Renal cortex interstitium (tissue), 11 donors: Measurements from ENCODE around the gene TSPAN15. TPM values are rescaled to one million over a fixed set of nuclear protein-coding genes. Genes with fewer than 3 reads are reported as not detected.
"Not testable (repeated sequence)": the region's sequence is repeated elsewhere in the genome, so short reads cannot be mapped to it uniquely, and the experiment has no call there.

Source experiments
- DNase-seq, 11 donors: peaks; one replicate each; pipeline ENCODE4 v3.0.0-alpha.2; 2013; ENCODE audit warnings: low read depth in 9 of 11, low spot score in 4 of 11; ENCODE audit errors: extremely low read depth in 1 of 11
- polyA plus RNA-seq, 3 donors: library from polyadenylated mRNA; unstranded; fragments of 120-200 nt; gene quantifications; one replicate each; pipeline ENCODE4 v1.2.1, GENCODE V29; 2013; ENCODE audit not compliant: insufficient read length in 3 of 3

Gene TSPAN15
- polyA plus RNA-seq, 3 donors: 42.3 to 56.0 (median 46.8) TPM

DNA sequence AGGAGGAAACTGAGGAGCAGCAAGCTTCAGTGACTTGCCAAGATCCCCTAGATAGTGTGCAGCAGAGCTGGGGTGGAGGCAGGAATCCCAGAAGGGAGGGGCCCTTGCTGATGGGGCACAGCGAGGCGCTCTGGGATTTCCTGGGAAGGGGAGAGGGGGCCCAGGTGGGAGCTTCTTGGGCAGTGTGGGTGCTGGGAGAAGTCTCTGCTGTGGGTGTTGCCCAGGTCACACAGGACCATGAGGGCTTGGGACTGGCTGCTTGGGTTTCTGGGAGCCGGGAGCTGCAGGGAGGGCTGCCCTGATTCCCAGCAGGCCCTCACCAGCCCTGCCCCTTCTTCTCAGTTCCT, 55.2 kb downstream of the TSPAN15 start:
- DNase-seq: no peak

DNA sequence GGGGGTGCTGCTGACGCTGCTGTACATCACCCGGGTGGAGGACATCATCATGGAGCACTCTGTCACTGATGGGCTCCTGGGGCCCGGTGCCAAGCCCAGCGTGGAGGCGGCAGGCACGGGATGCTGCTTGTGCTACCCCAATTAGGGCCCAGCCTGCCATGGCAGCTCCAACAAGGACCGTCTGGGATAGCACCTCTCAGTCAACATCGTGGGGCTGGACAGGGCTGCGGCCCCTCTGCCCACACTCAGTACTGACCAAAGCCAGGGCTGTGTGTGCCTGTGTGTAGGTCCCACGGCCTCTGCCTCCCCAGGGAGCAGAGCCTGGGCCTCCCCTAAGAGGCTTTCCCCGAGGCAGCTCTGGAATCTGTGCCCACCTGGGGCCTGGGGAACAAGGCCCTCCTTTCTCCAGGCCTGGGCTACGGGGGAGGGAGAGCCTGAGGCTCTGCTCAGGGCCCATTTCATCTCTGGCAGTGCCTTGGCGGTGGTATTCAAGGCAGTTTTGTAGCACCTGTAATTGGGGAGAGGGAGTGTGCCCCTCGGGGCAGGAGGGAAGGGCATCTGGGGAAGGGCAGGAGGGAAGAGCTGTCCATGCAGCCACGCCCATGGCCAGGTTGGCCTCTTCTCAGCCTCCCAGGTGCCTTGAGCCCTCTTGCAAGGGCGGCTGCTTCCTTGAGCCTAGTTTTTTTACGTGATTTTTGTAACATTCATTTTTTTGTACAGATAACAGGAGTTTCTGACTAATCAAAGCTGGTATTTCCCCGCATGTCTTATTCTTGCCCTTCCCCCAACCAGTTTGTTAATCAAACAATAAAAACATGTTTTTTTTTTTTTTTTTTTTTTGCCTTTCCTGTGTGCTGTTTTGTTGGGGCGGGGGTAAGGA, 55.8 kb downstream of the TSPAN15 start:
- no peak for DNase-seq

DNA sequence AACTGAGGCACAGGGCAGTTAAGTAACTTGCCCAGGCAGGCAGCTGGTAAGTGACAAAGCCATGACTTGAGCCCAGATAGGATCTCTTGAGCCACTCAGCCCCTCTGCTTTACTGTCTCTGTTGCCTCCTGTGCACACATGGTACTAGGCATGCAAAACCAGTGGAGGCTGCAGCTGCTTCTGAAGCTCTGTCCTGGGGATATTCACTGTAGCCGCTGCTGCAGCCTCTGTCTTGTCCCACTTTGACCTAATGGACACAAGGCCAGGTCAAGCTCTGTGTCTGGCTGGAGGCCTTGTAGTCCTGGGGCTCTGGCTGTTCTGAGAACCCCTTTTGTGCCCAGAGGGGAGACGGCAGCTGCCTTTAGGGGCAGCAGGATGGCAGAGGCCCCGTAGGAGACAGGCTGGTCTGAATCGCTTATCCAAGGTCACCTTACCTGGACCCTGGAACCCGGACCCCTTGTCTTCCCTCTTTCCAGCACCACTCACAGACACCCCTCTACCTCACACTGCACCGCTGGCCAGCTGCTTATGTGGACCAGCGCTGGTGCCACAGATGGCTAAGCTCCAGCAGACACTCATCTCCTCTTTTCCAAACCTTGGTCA, 57.6 kb downstream of the TSPAN15 start:
- no peak for DNase-seq

DNA sequence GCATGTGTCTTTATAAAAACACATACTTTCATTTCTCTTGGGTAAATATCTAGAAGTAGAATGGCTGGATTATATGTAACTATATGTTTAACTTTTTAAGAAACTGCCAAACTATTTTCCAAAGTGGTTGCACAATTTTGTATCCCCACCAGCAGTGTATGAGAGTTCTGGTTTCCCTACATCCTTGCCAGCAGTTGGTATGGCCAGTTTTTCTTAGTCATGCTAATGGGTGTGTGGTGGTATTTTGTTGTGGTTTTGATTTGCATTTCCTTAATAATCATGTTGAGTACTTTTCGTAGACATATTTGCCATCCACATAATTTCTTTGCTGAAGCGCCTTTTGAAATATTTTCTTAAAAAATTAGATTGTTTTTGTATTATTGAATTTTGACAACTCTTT, 61.6 kb downstream of the TSPAN15 start:
- no peak for DNase-seq

DNA sequence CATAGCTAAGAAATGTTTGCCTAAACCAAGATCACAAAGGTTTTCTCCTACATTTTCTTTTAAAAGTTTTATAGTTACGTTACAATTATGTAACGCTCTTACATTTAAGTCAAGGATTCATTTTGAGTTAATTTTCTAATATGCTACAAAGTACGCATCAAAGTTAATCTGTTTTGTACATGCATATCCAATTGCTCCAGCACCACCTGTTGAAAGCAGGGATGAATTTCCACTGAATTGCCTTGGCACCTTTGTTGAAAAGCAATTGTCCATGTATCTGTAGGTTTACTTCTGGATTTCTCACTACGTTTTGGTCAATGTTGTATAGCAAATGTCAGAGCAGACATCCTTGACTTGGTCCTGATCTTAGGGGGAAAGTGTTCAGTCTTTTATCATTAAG, 62.4 kb downstream of the TSPAN15 start:
- no peak for DNase-seq

DNA sequence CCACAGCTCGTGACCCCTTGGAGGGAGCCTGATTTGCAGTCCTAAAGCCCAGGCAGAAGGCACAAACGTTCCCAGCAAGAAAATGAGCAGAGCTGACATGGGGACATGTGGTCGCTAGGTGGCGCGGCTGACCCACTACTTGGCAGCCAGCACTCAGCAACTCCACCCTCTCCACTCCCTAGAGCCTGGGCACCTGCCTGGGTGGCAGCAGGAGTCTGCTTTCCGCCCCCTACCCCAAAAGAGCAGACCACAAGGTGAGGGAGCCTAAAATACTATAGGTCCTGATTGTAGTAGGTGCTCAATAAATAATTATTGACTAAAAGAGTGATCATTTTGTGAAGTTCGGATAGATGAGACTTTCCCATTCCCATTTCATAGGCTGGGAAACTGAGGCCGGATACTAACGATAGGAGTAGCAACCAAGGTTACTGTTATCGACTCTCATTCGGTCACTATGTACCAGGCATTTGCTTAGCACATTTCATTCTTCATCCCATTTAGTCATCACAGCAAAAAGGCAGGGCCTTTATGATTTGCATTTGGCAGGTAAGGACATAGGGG, 64.5 kb downstream of the TSPAN15 start:
- peak in 8 of 11 donors; percentile 26 to 51 (median 44) for DNase-seq

DNA sequence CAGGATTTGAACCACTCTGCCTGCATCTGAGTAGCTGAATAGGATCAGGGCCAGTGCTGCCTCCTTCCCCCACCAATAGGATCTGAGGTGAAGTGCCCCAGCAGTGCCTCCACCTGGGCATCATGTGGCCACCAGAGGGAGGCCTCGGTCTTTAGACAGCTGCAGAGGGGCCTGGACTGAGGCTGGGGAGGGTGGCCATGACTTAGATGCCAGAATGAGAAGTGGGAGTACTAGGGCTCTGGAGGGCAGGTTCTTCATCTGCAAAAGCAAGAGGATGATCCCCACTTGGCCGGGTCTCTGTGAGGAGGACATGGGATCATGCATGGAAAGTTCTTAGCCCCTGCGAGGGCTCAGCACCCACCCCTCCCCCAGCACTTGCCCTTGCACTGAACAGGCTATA, 65.1 kb downstream of the TSPAN15 start:
- no peak for DNase-seq

DNA sequence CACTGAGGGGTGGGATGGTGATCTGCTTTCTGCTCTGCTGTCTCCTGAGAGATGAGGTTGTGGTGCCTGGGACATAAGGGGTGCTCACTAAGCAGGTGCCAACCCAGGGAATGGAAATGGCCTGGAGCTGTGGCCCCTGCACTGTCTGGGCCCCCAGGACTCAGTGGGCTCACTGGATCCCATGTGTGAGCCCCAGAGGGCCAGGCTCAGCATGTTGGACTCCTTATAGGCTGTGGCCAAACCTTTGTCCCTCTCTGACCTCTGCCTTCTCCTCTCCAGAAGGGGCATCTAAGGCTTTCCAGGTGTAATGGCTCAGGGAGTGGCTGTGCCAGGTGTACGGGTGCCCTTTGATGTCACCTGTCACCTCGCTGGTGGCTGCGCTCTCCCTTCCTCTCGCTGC, 65.5 kb downstream of the TSPAN15 start:
- no peak for DNase-seq

DNA sequence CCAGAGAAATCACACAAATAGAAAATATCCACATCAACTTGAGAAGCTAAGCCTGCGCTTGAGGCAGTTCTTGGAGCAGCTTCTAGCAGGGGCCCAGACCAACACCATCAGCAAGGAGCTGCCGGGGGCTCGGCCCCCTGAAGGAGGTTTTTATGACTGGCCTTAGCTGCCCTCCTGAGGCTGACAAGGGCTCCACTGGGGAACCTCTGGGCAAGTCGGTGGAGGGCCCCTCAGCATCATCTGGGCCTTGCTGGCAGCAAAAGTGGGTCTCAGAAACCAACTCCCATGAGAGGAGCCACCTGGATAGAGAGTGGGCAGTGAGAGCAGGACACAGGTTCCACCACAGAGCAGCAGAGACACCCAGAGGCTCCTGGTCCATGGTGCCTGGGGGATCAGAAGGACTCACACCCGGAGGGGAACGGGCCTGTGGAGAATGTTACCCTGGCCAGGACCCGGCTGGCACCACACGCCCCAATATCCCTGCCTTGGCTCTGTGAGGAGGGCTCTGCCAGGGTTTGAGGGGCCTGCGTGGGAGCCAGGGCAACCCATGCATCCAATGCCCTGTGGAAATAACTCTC, 66.1 kb downstream of the TSPAN15 start:
- no peak for DNase-seq

DNA sequence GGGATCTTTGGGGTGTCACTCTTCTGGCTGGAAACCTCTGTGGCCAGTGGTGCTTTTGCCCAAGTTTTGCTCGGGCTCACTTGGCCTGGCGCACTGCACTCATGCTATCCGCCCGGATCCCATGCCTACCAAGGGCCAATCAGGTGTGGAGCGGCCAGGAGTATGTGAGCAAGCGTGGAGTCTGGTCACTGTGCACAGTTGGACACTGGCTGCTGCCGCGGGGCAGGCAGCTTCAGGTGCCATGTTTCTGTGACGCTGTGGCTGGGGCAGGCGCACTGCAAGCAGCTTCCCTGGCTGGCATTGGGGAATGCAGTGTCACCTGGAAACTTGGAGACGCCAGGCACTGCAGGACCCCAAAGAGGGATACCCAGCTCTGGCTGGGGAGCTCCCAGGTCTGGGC, 76.7 kb downstream of the TSPAN15 start:
- DNase-seq: no peak

DNA sequence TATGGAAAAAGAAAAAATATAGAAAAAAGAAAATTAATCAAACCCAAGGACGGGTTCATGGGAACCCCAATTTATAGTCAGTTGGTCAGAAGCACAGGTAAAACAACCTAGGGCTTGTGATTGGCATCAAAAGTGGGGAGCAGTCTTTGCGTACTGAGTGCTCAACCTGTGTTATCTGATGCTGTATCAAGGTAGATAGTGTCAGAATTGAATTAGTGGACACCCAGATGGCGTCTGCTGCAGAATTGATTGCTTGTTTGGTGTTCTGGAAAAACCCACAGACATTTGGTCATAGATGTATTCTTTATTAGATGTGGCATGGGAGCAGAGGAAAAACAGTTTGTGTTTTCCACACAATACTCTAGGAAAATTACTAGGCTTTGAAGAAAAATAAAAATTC, 82.4 kb downstream of the TSPAN15 start:
- no peak for DNase-seq

DNA sequence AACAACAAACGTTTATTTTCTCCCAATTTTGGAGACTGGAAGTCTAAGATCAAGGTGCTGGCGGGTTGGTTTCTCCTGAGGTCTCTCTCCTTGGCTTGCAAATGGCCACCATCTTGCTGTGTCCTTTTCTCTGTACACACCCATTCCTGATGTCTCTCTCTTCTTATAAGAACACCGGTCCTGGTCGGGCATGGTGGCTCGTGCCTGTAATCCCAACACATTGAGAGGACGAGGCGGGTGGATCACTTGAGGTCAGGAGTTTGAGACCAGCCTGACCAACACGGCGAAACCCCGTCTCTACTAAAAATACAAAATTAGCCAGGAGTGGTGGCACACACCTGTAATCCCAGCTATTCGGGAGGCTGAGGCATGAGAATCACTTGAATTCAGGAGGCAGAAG, 85.3 kb downstream of the TSPAN15 start:
- not testable (repeated sequence) for DNase-seq

DNA sequence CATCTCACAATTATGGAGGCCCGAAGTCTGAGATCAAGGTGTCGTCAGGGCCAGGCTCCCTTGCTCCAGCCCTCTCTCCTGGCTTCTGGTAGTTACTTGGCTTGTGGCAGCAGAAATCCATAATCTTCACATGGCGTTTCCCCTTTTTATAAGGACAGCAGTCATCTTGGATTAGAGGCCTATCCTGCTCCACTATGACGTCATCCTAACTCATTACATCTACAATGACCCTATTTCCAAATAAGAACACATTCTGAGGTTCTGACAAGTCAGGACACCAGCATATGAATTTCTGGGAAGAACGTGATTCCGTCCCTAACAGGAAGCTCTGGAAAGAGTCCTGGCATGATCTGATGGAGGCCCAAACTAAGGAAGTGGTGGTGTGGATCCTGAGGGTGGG, 86.2 kb downstream of the TSPAN15 start:
- no peak for DNase-seq

DNA sequence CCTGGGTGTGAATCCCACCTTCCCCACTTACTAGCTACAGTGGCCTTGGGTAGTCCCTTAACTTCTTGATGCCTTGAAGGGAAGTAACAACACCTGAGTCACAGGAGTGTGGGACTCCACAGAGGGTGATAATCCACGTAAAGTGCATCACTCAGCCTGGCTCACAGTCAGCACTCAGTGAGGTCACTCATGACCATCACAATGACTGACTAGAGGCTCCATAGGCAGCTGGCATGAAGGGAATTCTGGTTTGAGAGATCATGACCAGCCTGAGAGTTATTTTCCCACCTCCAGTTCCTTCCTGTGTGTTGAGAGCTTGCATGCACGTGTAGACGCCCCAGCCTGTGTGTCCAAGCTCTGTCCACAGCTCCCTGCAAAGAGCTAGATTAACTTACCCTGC, 87.2 kb downstream of the TSPAN15 start:
- DNase-seq: no peak

DNA sequence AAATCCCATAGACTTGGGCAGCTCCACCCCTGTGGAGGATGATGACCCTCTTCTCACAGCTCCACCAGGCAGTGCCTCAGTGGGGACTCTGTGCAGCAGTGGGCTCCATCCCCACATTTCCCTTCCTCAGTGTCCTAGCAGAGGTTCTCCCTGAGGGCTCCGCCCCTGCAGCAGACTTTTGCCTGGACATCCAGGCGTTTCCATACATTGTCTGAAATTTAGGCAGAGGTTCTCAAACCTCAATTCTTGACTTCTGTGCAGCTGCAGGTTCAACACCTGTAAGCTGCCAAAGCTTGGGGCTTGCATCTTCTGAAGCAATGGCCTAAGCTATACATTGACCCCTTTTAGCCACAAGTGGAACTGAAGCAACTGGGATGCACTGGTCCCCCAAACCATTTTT, 90.2 kb downstream of the TSPAN15 start:
- no peak for DNase-seq

DNA sequence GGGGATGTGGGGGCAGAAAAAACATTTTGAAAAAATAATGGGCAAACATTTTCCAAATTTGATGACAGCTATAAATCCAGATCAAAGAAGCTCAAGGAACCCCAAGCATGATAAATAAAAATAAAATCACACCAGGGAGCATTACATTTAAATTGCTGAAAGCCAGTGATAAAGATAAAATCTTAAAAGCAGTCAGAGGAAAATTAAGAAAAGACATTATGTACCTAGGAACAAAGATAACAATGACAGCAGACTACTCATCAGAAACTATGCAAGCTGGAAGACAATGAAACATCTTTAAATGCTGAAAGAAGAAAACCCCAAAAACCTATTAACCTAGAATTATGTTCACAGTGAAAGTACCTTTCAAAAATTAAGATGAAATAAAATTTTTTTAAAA, 98.7 kb downstream of the TSPAN15 start:
- DNase-seq: no peak

DNA sequence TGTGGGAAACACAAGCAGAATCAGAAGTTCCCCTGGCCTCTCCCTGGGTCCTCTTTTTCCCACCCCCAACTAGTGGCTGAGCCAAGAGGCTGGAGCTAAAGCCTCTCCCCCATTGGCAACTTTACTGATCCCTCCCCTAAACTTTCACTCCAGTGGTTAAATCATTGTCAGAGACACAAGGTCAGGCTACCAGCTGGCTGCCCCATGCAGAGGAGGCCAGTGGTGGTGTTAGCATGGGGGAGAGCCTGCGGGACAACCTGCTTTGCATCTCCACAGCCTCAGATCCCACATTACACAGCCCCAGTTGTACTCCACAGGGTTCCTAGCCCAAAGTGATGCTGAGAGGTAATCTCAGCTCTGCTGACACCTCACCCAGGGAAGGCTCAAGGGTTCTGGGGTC, 101.0 kb downstream of the TSPAN15 start:
- no peak for DNase-seq

DNA sequence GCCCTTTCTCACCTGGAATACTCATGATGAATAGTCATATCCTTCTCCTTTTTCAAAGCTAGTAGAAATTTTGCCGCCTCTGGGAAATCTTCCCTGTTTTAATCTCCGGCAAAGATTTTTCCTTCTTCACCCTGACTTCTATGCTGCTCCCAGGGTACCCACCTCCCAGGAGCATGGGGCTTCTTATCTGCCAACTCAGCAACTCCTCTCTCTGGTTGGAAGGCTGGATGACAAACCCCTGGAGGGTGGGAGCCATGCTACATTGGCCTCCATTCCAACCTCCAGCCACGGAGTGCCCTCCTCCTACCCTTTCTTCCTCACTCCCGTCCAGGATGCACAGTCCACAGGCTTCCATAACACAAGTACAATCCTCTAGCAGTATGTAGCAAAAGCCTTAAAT, 102.1 kb downstream of the TSPAN15 start:
- no peak for DNase-seq

DNA sequence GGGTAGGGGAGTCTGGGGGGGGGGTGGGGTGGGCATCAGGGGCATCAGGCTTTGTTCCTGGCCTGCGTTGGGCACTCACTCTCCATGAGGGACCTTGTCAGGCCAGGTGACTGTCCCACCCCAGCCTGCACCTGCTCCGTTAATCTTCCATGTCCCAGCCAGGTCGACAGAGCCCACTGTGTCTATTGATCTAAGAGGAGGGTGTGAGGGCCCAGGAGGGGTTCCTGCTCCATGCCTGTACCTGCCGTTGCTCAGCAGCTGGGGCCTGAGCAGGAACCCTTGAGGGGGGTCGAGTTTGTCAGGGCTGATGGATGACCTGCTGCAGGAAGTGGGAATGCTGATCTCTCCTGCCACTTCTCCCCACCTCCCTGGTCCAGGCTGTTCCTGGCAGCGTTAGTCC, 103.3 kb downstream of the TSPAN15 start:
- no peak for DNase-seq
